WI38 (cell line): ENCODE data around the gene DEXI.

ENCODE experiments used
- H3K4me3 ChIP-seq: 2 replicates; pipeline ENCODE4 v1.5.1; 2011; ENCODE audit warnings: low read depth, mild to moderate bottlenecking, control low read depth, low read length
- TF ChIP-seq, protein P1 (sequence below): IDR thresholded peaks from 2 replicates; pipeline ENCODE4 v1.5.1; 2012; ENCODE audit warnings: low read depth, mild to moderate bottlenecking, control low read depth, low read length

The DEXI gene

GRCh38 chr16:10911267-10911666 is 31.0 kb downstream of the DEXI start:
- TF ChIP-seq, protein P1, sequence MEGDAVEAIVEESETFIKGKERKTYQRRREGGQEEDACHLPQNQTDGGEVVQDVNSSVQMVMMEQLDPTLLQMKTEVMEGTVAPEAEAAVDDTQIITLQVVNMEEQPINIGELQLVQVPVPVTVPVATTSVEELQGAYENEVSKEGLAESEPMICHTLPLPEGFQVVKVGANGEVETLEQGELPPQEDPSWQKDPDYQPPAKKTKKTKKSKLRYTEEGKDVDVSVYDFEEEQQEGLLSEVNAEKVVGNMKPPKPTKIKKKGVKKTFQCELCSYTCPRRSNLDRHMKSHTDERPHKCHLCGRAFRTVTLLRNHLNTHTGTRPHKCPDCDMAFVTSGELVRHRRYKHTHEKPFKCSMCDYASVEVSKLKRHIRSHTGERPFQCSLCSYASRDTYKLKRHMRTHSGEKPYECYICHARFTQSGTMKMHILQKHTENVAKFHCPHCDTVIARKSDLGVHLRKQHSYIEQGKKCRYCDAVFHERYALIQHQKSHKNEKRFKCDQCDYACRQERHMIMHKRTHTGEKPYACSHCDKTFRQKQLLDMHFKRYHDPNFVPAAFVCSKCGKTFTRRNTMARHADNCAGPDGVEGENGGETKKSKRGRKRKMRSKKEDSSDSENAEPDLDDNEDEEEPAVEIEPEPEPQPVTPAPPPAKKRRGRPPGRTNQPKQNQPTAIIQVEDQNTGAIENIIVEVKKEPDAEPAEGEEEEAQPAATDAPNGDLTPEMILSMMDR, result no peak
- H3K4me3 ChIP-seq, result no peak overlapping the region

GRCh38 chr16:10907757-10908045 is 34.6 kb downstream of the DEXI start:
- TF ChIP-seq, protein P1, result no peak
- no peak overlapping the region for H3K4me3 ChIP-seq

GRCh38 chr16:10906914-10907756 is 35.1 kb downstream of the DEXI start:
- TF ChIP-seq, protein P1, result no peak
- H3K4me3 ChIP-seq, result no peak overlapping the region

DNA sequence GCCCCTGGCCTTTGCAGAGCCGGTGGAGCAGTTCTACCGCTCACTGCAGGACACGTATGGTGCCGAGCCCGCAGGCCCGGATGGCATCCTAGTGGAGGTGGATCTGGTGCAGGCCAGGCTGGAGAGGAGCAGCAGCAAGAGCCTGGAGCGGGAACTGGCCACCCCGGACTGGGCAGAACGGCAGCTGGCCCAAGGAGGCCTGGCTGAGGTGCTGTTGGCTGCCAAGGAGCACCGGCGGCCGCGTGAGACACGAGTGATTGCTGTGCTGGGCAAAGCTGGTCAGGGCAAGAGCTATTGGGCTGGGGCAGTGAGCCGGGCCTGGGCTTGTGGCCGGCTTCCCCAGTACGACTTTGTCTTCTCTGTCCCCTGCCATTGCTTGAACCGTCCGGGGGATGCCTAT is 35.8 kb downstream of the DEXI start:
- TF ChIP-seq, protein P1, result no peak
- no peak overlapping the region for H3K4me3 ChIP-seq

DNA sequence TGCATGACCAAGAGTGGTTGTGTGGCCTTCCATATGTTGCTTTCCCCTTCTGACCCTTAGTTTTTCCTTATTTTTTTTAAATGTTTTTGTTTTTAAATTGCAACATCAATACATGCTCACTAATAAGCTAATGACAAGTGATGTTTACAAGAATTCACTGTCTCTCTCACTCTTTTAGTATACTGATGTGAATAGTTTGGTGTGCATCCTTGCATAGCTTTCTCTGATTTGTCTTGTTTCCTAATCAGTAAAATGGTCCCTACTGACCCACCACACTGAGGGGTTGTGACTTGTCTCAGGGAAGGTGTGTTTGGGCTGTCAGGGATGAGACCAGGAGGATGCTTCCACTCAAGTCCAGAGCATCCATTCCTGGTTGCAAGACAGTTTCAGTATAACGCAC is 39.3 kb downstream of the DEXI start:
- TF ChIP-seq, protein P1, result no peak
- no peak overlapping the region for H3K4me3 ChIP-seq

- H3K4me3 ChIP-seq, result no peak overlapping the region
- TF ChIP-seq, protein P1, result no peak
Measured at GRCh38 chr16:10897134-10897533, 45.1 kb downstream of the DEXI start.

- TF ChIP-seq, protein P1, result no peak
- H3K4me3 ChIP-seq, result no peak overlapping the region
Measured at GRCh38 chr16:10896723-10897122, 45.5 kb downstream of the DEXI start.
